ENCODE results near the gene GABRG3. TPM values are rescaled to one million over a fixed set of nuclear protein-coding genes. Genes with fewer than 3 reads are reported as not detected.
A peak's percentile ranks its signal among the peaks of the same experiment; 100 is the strongest.

GABRG3 gene
- total and polyA plus RNA-seq, 2 experiments from 2014 or later: 0.10 to 1.4 TPM

DNA sequence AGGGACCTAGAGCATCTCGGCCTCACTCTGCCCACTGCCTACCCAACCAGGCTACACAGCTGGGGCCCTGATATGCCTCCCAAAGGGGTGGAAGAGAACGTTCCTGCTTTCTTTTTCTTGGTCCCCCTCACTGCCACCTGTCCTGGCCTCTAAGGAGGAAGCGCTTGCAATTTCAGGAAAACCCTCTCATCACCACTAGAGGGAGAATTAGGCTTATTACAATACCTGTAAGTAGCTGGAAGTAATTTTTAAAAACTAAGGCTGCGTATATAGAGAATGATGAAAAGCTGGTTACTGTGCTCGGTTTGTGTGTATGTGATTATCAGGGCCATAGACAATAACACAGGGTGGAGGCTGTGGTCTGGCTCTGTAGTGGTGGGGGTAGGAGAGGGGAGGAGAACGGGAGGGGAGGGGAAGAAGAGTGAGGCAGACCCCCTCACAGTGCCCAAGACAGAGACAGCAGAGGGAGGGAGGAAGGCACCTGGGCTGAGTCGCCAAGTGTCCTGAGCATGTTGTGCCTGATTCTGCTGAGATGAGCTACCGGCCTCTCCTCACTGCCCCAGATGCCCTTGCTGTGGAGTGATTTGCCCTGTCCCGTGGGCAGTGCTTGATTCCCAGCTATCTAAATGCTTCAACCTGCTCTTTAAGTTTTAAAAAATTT, 3.3 kb downstream of the GABRG3 start:
- Mint-ChIP-seq H3K27ac (no peak overlapping the region), H3K36me3 (ENCODE audit: low read depth) (no peaks in the 10 kb centered on the region; the same call in 2 of the 3 replicates), H3K4me1 (peaks cover 15% of the 10 kb centered on the region), H3K27me3 (ENCODE audit: insufficient read depth, low read depth, poor library complexity) (peaks cover 40% of the 10 kb centered on the region), H3K9me3 (0 out of 3 replicates have a peak, but pooled peaks cover 3% of the 10 kb centered on the region), H3K4me3 (no peak overlapping the region)
- 0 out of 2 replicates have a peak, but pooled peaks cover 4% of the 10 kb centered on the region for H4K20me1 ChIP-seq (replicated peaks; ENCODE audit: insufficient read depth)
- H3K4me3 ChIP-seq: no peak overlapping the region
- no peaks in the 10 kb centered on the region for H3F3A ChIP-seq (replicated peaks; ENCODE audit: low read depth)
- no peak overlapping the region for H3K27ac ChIP-seq (ENCODE audit: low read depth)
- H3K27me3 ChIP-seq (ENCODE audit: insufficient read depth): peaks cover 44% of the 10 kb centered on the region
- H3K36me3 ChIP-seq (ENCODE audit: insufficient read depth): no peaks in the 10 kb centered on the region
- H3K79me2 ChIP-seq (replicated peaks; ENCODE audit: insufficient read depth): no peaks in the 10 kb centered on the region
- no peak overlapping the region for H2AFZ ChIP-seq
- no peak overlapping the region for H3K4me2 ChIP-seq
- H3K4me1 ChIP-seq (ENCODE audit: insufficient read depth): peaks cover 11% of the 10 kb centered on the region; the same call in 1 of the 2 replicates
- ATAC-seq: peak; percentile 61
- peak; percentile 60 to 91 for TF ChIP-seq CTCF (conservative IDR thresholded peaks at IDR 0.05; ENCODE audit: low read depth in 2 of 2)
- no peak for TF ChIP-seq JUNB (IDR thresholded peaks at IDR 0.05; ENCODE audit: unreplicated experiment)
- no peak for TF ChIP-seq ZNF331 (CRISPR knock-in tag; IDR thresholded peaks at IDR 0.05; ENCODE audit: low read depth)
- no peak for TF ChIP-seq EZH2 (IDR thresholded peaks at IDR 0.05; ENCODE audit: low read depth, unreplicated experiment)
- DNase-seq (ENCODE audit: low spot score): peak; percentile 87
- H3K9me2 ChIP-seq (ENCODE audit: insufficient read depth): no peaks in the 10 kb centered on the region

DNA sequence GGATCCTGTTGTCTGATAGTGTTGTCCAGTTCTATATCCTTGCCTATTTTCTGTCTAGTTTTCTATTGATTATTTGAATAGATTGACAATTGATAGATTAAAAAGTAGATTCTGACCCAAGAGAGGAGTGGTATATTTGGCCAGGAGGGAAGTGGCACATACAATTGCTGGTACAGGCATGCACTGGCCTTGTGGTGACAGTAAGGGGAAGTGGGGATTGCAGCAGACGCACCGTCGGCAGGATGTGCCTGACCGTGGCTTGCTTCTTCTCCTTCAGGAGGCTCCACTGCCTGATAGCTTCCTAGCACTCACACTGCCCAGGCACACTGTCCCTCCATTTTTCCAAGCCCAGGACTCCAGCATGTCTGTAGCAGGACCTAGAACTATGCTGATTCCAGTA, 10.5 kb downstream of the GABRG3 start:
- no peaks in the 10 kb centered on the region for H3K4me1 Mint-ChIP-seq
- H3K27ac Mint-ChIP-seq: no peak overlapping the region
- H3K4me1 ChIP-seq (ENCODE audit: insufficient read depth): no peaks in the 10 kb centered on the region
- no peaks in the 10 kb centered on the region for H3K9me2 ChIP-seq (ENCODE audit: insufficient read depth)
- no peaks in the 10 kb centered on the region for H4K20me1 ChIP-seq (replicated peaks; ENCODE audit: insufficient read depth)
- no peak overlapping the region for H3K27ac ChIP-seq (ENCODE audit: low read depth)
- H3K36me3 Mint-ChIP-seq (ENCODE audit: low read depth): no peaks in the 10 kb centered on the region
- H3F3A ChIP-seq (replicated peaks; ENCODE audit: low read depth): no peaks in the 10 kb centered on the region
- no peaks in the 10 kb centered on the region for H3K27me3 ChIP-seq (ENCODE audit: insufficient read depth)
- no peak overlapping the region for H3K4me2 ChIP-seq
- H3K79me2 ChIP-seq (replicated peaks; ENCODE audit: insufficient read depth): no peaks in the 10 kb centered on the region
- H3K4me3 ChIP-seq: no peak overlapping the region
- no peak overlapping the region for H2AFZ ChIP-seq
- no peaks in the 10 kb centered on the region for H3K36me3 ChIP-seq (ENCODE audit: insufficient read depth)
- no peak overlapping the region for H3K4me3 Mint-ChIP-seq
- no peaks in the 10 kb centered on the region; the same call in 2 of the 3 replicates for H3K9me3 Mint-ChIP-seq
- DNase-seq (ENCODE audit: low spot score): no peak
- ATAC-seq: no peak
- peaks cover 1% of the 10 kb centered on the region for H3K27me3 Mint-ChIP-seq (ENCODE audit: insufficient read depth, low read depth, poor library complexity)
- TF ChIP-seq STAT1 (IDR thresholded peaks at IDR 0.05; ENCODE audit: unreplicated experiment) (no peak), EZH2phosphoT487 (IDR thresholded peaks at IDR 0.05; ENCODE audit: unreplicated experiment) (no peak), ZNF114 (CRISPR knock-in tag; IDR thresholded peaks at IDR 0.05) (no peak), NANOG (IDR thresholded peaks at IDR 0.05; ENCODE audit: borderline replicate concordance) (no peak), ZNF462 (CRISPR knock-in tag; IDR thresholded peaks at IDR 0.05) (no peak), EZH2 (IDR thresholded peaks at IDR 0.05; ENCODE audit: low read depth, unreplicated experiment) (no peak), ZNF331 (CRISPR knock-in tag; IDR thresholded peaks at IDR 0.05; ENCODE audit: low read depth) (no peak)
- TF ChIP-seq, protein P1, sequence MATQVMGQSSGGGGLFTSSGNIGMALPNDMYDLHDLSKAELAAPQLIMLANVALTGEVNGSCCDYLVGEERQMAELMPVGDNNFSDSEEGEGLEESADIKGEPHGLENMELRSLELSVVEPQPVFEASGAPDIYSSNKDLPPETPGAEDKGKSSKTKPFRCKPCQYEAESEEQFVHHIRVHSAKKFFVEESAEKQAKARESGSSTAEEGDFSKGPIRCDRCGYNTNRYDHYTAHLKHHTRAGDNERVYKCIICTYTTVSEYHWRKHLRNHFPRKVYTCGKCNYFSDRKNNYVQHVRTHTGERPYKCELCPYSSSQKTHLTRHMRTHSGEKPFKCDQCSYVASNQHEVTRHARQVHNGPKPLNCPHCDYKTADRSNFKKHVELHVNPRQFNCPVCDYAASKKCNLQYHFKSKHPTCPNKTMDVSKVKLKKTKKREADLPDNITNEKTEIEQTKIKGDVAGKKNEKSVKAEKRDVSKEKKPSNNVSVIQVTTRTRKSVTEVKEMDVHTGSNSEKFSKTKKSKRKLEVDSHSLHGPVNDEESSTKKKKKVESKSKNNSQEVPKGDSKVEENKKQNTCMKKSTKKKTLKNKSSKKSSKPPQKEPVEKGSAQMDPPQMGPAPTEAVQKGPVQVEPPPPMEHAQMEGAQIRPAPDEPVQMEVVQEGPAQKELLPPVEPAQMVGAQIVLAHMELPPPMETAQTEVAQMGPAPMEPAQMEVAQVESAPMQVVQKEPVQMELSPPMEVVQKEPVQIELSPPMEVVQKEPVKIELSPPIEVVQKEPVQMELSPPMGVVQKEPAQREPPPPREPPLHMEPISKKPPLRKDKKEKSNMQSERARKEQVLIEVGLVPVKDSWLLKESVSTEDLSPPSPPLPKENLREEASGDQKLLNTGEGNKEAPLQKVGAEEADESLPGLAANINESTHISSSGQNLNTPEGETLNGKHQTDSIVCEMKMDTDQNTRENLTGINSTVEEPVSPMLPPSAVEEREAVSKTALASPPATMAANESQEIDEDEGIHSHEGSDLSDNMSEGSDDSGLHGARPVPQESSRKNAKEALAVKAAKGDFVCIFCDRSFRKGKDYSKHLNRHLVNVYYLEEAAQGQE (IDR thresholded peaks at IDR 0.05; ENCODE audit: unreplicated experiment): no peak

All from GM23338 (cell line).